Suprapubic skin (tissue), 4 donors: Measurements from ENCODE around the gene RALGAPA2. TPM values are rescaled to one million over a fixed set of nuclear protein-coding genes. Genes with fewer than 3 reads are reported as not detected.

Experiments used
- DNase-seq, 2 donors: peaks; one replicate each; pipeline ENCODE4 v3.0.0-alpha.2; 2019; ENCODE audit warnings: low spot score in 2 of 2
- H3K27ac ChIP-seq: fragments of 200-600 bp; sonication (generic); one replicate; pipeline ENCODE4 v1.5.1; 2019
- H3K27me3 ChIP-seq: fragments of 200-600 bp; sonication (generic); one replicate; pipeline ENCODE4 v1.5.1; 2019
- H3K36me3 ChIP-seq: fragments of 200-600 bp; sonication (generic); one replicate; pipeline ENCODE4 v1.5.1; 2019
- H3K4me1 ChIP-seq: fragments of 200-600 bp; sonication (generic); one replicate; pipeline ENCODE4 v1.5.1; 2019
- H3K4me3 ChIP-seq: fragments of 200-600 bp; sonication (generic); one replicate; pipeline ENCODE4 v1.5.1; 2019; ENCODE audit warnings: mild to moderate bottlenecking
- H3K9me3 ChIP-seq: fragments of 200-600 bp; sonication (generic); one replicate; pipeline ENCODE4 v1.5.1; 2019
- EP300 ChIP-seq: sonication (generic); formaldehyde crosslinking; IDR thresholded peaks from one replicate; pipeline ENCODE4 v1.6.1; 2017; ENCODE audit warnings: antibody characterized with exemption
- POLR2A ChIP-seq, 2 donors: fragments of 450-650 bp; IDR thresholded peaks; one replicate each; pipeline ENCODE4 v1.6.1; 2017; ENCODE audit warnings: antibody characterized with exemption in 2 of 2, mild to moderate bottlenecking in 2 of 2, moderate library complexity in 2 of 2
- POLR2AphosphoS5 ChIP-seq, 3 donors: sonication (generic); formaldehyde crosslinking; IDR thresholded peaks; one replicate each; pipeline ENCODE4 v1.6.1; 2017; ENCODE audit warnings: antibody characterized with exemption in 3 of 3
- WGBS: methylation state at CpG from one replicate; pipeline ENCODE4 v1.1.5; 2018; 5-methylcytosine and 5-hydroxymethylcytosine counted together
- total RNA-seq, 4 donors: library from RNA; depleted of rRNA; stranded (reverse); fragments of >200 nt; gene quantifications; one replicate each; pipeline ENCODE4 v1.1.0, GENCODE V29; 2016
- TF ChIP-seq, protein P1 (sequence below), 2 donors: fragments of 200-600 bp in 1 of 2; fragments of 450-650 bp in 1 of 2; sonication (generic) in 1 of 2; IDR thresholded peaks; one replicate each; pipeline ENCODE4 v1.5.1; 2016 to 2019; ENCODE audit warnings: antibody characterized with exemption in 2 of 2, mild to moderate bottlenecking in 1 of 2, moderate library complexity in 1 of 2

RALGAPA2 gene
- total RNA-seq, 4 donors from 2014 or later, result 51.9 to 97.8 (median 72.0) TPM

- Histone ChIP-seq H3K27me3 (no peaks in the 10 kb centered on the region), H3K4me1 (no peaks in the 10 kb centered on the region), H3K9me3 (no peaks in the 10 kb centered on the region), H3K36me3 (peaks cover 58% of the 10 kb centered on the region), H3K4me3 (no peak overlapping the region), H3K27ac (no peak overlapping the region)
- DNase-seq, result no peak
- TF ChIP-seq EP300, result no peak
- TF ChIP-seq POLR2A (IDR thresholded peaks at IDR 0.05), result no peak
- TF ChIP-seq POLR2AphosphoS5 (IDR thresholded peaks at IDR 0.05), result no peak
- TF ChIP-seq, protein P1, sequence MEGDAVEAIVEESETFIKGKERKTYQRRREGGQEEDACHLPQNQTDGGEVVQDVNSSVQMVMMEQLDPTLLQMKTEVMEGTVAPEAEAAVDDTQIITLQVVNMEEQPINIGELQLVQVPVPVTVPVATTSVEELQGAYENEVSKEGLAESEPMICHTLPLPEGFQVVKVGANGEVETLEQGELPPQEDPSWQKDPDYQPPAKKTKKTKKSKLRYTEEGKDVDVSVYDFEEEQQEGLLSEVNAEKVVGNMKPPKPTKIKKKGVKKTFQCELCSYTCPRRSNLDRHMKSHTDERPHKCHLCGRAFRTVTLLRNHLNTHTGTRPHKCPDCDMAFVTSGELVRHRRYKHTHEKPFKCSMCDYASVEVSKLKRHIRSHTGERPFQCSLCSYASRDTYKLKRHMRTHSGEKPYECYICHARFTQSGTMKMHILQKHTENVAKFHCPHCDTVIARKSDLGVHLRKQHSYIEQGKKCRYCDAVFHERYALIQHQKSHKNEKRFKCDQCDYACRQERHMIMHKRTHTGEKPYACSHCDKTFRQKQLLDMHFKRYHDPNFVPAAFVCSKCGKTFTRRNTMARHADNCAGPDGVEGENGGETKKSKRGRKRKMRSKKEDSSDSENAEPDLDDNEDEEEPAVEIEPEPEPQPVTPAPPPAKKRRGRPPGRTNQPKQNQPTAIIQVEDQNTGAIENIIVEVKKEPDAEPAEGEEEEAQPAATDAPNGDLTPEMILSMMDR (IDR thresholded peaks at IDR 0.05), result no peak
These were observed 193.2 kb downstream of the RALGAPA2 start for GRCh38 chr20:20519269-20519668.

- no peak overlapping the region for H3K4me3 ChIP-seq
- 96% methylated on average over 8 of the region's 8 CpGs for WGBS
- no peaks in the 10 kb centered on the region for H3K4me1 ChIP-seq
- no peak overlapping the region for H3K27ac ChIP-seq
- no peak for DNase-seq
- TF ChIP-seq POLR2AphosphoS5 (IDR thresholded peaks at IDR 0.05) (no peak), POLR2A (IDR thresholded peaks at IDR 0.05) (no peak), EP300 (no peak)
- TF ChIP-seq, protein P1 (IDR thresholded peaks at IDR 0.05), result no peak
- H3K9me3 ChIP-seq, result no peaks in the 10 kb centered on the region
- peaks cover 62% of the 10 kb centered on the region for H3K36me3 ChIP-seq
- no peaks in the 10 kb centered on the region for H3K27me3 ChIP-seq
These were observed 194.2 kb downstream of the RALGAPA2 start for GRCh38 chr20:20518263-20518662.

- no peak overlapping the region for H3K4me3 ChIP-seq
- 87% methylated on average over 2 of the region's 2 CpGs for WGBS
- peaks cover 72% of the 10 kb centered on the region for H3K36me3 ChIP-seq
These were observed 195.1 kb downstream of the RALGAPA2 start for GRCh38 chr20:20517296-20517695.

DNA sequence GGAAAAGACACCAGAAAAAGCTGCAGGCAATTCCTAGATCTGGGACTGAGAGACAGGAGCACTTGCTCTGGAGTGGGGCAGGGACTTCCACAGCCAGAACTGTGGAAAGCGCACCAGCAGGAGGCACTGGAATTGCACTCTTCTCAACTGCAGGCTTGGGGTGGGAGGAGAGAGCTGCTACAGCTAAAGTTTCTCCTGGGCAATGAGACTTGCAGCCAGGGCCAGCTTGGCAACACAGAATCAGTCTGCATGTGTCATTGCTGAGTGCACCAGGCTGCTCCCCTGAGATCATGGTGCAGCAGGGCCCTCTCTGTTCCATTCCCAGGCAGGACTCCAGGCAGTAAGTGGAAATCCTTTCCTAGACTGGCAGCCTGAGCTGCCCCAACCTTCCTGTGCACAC is 198.7 kb downstream of the RALGAPA2 start:
- no peaks in the 10 kb centered on the region for H3K27me3 ChIP-seq
- H3K4me1 ChIP-seq, result no peaks in the 10 kb centered on the region
- no peak for TF ChIP-seq EP300
- TF ChIP-seq POLR2AphosphoS5 (IDR thresholded peaks at IDR 0.05), result no peak
- TF ChIP-seq, protein P1 (IDR thresholded peaks at IDR 0.05), result no peak
- no peak for TF ChIP-seq POLR2A (IDR thresholded peaks at IDR 0.05)
- H3K36me3 ChIP-seq, result peaks cover 76% of the 10 kb centered on the region
- WGBS, result 100% methylated on average over 1 of the region's 1 CpG
- no peak for DNase-seq
- no peak overlapping the region for H3K4me3 ChIP-seq
- H3K9me3 ChIP-seq, result no peaks in the 10 kb centered on the region
- H3K27ac ChIP-seq, result no peak overlapping the region

More at GRCh38 chr20:20517296-20517695, 195.1 kb downstream of the RALGAPA2 start:
- no peak for DNase-seq
- H3K9me3 ChIP-seq, result no peaks in the 10 kb centered on the region
- TF ChIP-seq POLR2A (IDR thresholded peaks at IDR 0.05) (no peak), EP300 (no peak), POLR2AphosphoS5 (IDR thresholded peaks at IDR 0.05) (no peak)
- TF ChIP-seq, protein P1 (IDR thresholded peaks at IDR 0.05), result no peak
- no peaks in the 10 kb centered on the region for H3K4me1 ChIP-seq
- H3K27ac ChIP-seq, result no peak overlapping the region
- H3K27me3 ChIP-seq, result no peaks in the 10 kb centered on the region

DNA sequence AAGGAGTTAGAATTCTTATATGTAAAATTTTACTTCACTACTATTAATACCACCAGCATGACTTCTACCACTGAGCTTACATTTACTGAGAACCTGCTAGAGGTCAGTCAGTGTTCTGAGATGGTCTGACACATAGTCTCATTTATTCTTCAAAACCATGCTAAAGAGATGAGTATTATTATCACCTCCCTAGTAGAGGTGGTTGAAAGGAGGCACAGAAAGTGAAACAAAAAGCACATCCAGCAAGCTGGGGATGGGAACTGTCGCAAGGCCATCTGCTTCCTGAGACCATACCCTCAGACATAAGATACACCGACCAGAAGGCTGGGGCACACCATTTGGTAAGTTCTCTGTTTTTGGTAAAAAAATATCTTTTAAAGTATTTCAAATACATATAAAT is 206.9 kb downstream of the RALGAPA2 start:
- 93% methylated on average over 2 of the region's 2 CpGs for WGBS

More for the DNA sequence above, 206.9 kb downstream of the RALGAPA2 start:
- Histone ChIP-seq H3K4me1 (no peaks in the 10 kb centered on the region), H3K4me3 (no peak overlapping the region), H3K36me3 (peaks cover 51% of the 10 kb centered on the region), H3K27me3 (no peaks in the 10 kb centered on the region), H3K9me3 (no peaks in the 10 kb centered on the region), H3K27ac (no peak overlapping the region)
- DNase-seq, result no peak
- no peak for TF ChIP-seq EP300
- TF ChIP-seq POLR2A (IDR thresholded peaks at IDR 0.05), result no peak
